ENCODE results near the gene PROK2. TPM values are rescaled to one million over a fixed set of nuclear protein-coding genes. Genes with fewer than 3 reads are reported as not detected.

Gene PROK2
- total RNA-seq, 3 donors from 2014 or later = 0.46 TPM; not detected in 2

DNA sequence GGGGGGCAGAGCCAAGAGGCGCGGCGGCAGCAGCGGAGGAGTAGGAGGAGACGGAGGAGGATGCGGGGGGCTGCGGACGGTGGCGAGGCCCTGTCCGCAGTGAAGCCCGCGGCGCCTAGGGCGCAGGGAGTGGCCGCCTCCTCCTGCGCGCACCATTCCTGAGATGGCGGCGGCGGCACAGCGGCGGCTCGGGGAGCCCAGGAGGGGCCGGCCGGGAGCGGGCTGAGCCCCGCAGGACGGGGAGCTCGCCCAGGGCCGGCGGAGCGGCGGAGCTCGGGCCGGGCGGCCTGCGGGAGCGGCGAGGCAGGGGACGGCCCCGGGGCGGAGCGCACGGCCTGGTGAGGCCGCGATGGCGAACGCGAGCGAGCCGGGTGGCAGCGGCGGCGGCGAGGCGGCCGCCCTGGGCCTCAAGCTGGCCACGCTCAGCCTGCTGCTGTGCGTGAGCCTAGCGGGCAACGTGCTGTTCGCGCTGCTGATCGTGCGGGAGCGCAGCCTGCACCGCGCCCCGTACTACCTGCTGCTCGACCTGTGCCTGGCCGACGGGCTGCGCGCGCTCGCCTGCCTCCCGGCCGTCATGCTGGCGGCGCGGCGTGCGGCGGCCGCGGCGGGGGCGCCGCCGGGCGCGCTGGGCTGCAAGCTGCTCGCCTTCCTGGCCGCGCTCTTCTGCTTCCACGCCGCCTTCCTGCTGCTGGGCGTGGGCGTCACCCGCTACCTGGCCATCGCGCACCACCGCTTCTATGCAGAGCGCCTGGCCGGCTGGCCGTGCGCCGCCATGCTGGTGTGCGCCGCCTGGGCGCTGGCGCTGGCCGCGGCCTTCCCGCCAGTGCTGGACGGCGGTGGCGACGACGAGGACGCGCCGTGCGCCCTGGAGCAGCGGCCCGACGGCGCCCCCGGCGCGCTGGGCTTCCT is 31.0 kb downstream of the PROK2 start, which contains the start of gene GPR27:
TSS of gene GPR27 (plus strand) at position 155 of the 909 bp plus-strand sequence. CDS start at position 350, 195 bp downstream.
- TF ChIP-seq, protein P1, sequence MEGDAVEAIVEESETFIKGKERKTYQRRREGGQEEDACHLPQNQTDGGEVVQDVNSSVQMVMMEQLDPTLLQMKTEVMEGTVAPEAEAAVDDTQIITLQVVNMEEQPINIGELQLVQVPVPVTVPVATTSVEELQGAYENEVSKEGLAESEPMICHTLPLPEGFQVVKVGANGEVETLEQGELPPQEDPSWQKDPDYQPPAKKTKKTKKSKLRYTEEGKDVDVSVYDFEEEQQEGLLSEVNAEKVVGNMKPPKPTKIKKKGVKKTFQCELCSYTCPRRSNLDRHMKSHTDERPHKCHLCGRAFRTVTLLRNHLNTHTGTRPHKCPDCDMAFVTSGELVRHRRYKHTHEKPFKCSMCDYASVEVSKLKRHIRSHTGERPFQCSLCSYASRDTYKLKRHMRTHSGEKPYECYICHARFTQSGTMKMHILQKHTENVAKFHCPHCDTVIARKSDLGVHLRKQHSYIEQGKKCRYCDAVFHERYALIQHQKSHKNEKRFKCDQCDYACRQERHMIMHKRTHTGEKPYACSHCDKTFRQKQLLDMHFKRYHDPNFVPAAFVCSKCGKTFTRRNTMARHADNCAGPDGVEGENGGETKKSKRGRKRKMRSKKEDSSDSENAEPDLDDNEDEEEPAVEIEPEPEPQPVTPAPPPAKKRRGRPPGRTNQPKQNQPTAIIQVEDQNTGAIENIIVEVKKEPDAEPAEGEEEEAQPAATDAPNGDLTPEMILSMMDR (IDR thresholded peaks at IDR 0.05) = no peak
- intact Hi-C loops (cut with DNase I, micrococcal nuclease) = no loop called here
- DNase-seq = peak in 2 of 3 donors; percentile 12 to 59
- no peak within 1 kb of the TSS for H3K4me3 ChIP-seq
- no peaks in the 10 kb centered on the region for H3K9me3 ChIP-seq
- peak; percentile 74 for ATAC-seq
- H3K36me3 ChIP-seq (ENCODE audit: low read depth) = no peaks in the 10 kb centered on the region
- peaks cover 2% of the 10 kb centered on the region for H3K4me1 ChIP-seq (ENCODE audit: low read depth)

GRCh38 chr3:71752831-71753700 is 31.9 kb downstream of the PROK2 start:
- intact Hi-C loops (cut with DNase I, micrococcal nuclease) = no loop called here
- TF ChIP-seq, protein P1 (IDR thresholded peaks at IDR 0.05) = no peak
- H3K9me3 ChIP-seq = no peaks in the 10 kb centered on the region
- DNase-seq = no peak
- no peak for ATAC-seq
- H3K36me3 ChIP-seq (ENCODE audit: low read depth) = no peaks in the 10 kb centered on the region
- H3K4me3 ChIP-seq = no peak overlapping the region
- peaks cover 2% of the 10 kb centered on the region for H3K4me1 ChIP-seq (ENCODE audit: low read depth)

DNA sequence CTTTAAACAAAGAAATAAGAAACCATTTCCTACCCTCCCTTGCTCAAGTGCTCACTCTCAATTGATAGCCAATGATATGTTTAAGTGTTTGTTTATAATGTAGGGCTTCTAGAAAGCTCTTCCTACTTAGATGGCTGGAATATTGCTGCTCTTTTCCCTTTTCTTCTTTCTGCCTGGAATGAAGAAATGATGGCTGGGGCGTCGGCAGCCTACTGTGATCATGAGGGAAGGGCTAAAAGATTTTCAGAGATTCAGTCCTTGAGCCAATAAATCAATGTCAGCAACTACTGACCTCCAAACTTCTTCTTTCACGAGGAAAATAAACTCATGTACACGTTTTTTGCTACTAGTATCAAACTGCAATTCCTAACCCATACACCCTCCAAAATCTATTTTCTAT is 33.3 kb downstream of the PROK2 start:
- no peak for DNase-seq
- H3K4me1 ChIP-seq (ENCODE audit: low read depth) = peaks cover 2% of the 10 kb centered on the region
- no peak overlapping the region for H3K4me3 ChIP-seq
- ATAC-seq = no peak
- TF ChIP-seq, protein P1 (IDR thresholded peaks at IDR 0.05) = no peak
- intact Hi-C loops (cut with DNase I, micrococcal nuclease) = no loop called here
- H3K36me3 ChIP-seq (ENCODE audit: low read depth) = no peaks in the 10 kb centered on the region
- no peaks in the 10 kb centered on the region for H3K9me3 ChIP-seq

DNA sequence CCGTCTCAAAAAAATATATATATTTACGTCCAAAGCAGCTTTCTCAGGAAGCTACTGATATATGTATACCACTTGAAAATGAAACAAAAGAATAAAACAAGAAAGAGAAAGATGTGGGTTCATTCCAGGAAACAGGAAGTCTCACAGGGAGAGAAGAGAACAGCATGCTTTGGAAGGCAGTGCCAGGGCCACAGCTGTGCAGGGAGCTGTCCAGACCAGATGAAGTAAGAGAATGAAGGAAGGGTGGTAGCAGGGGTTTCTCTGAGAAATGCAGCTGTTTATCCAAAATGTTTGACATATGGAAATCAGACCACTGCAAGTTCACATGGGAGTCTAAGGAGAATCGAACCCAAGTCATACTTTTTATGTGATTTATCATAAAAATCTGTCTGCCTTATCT is 40.2 kb downstream of the PROK2 start:
- TF ChIP-seq, protein P1 (IDR thresholded peaks at IDR 0.05) = no peak
- intact Hi-C loops (cut with DNase I, micrococcal nuclease) = no loop called here
- no peaks in the 10 kb centered on the region for H3K4me1 ChIP-seq (ENCODE audit: low read depth)
- H3K36me3 ChIP-seq (ENCODE audit: low read depth) = no peaks in the 10 kb centered on the region
- H3K9me3 ChIP-seq = peaks cover 26% of the 10 kb centered on the region
- H3K4me3 ChIP-seq = no peak overlapping the region
- ATAC-seq = no peak
- DNase-seq = no peak

DNA sequence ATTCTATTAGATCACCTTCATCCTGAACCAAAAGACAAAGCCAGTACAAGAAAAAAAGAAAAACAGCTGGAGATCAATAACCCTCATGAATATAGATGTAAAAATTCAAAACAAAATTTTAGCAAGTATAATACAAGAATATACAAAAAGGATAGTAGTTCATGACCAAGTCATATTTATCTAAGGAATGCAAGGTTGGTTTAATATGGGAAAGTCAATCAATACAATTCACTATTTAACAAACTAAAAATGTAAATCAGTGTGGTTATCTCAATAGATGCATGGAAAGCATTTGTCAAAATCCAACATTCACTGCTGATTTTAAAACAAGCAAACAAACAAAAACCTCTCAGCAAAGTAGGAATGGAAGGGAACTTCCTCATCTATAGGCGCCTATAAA is 42.3 kb downstream of the PROK2 start:
- Histone ChIP-seq H3K9me3 (peaks cover 26% of the 10 kb centered on the region), H3K36me3 (ENCODE audit: low read depth) (no peaks in the 10 kb centered on the region), H3K4me3 (no peak overlapping the region), H3K4me1 (ENCODE audit: low read depth) (no peaks in the 10 kb centered on the region)
- DNase-seq (no peak), ATAC-seq (no peak)
- intact Hi-C loops (cut with DNase I, micrococcal nuclease) = no loop called here
- TF ChIP-seq, protein P1 (IDR thresholded peaks at IDR 0.05) = no peak
